ENCODE results near the gene VKORC1L1.
"Not testable (repeated sequence)": the region's sequence is repeated elsewhere in the genome, so short reads cannot be mapped to it uniquely, and the experiment has no call there.

- not testable (repeated sequence) for TF ChIP-seq YY1 (IDR thresholded peaks at IDR 0.05; ENCODE audit: insufficient read depth, insufficient read length); ZNF274 (IDR thresholded peaks at IDR 0.05; ENCODE audit: low read depth, low read length); SUZ12 (IDR thresholded peaks at IDR 0.05; ENCODE audit: extremely low read depth, insufficient read depth, insufficient read length)
Observed at GRCh38 chr7:65889722-65890121, 16.8 kb downstream of the VKORC1L1 start.
